A549 (cell line): ENCODE results near the gene NPHS1. TPM values are rescaled to one million over a fixed set of nuclear protein-coding genes. Genes with fewer than 3 reads are reported as not detected.
A peak's percentile ranks its signal among the peaks of the same experiment; 100 is the strongest.

Experiments used
- ATAC-seq, 2 experiments: fragments of 200-7000 bp in 1 of 2; fragments of >200 bp in 1 of 2; cut with Nextera tagmentation in 1 of 2; cut with Tn5 transposase in 1 of 2; 3 replicates each; pipeline versions ENCODE4 v1.8.0 to v1.9.1; 2018 to 2020; ENCODE audit warnings: mild to moderate bottlenecking in 1 of 2, moderate library complexity in 1 of 2
- CTCF ChIA-PET: fragments of 300-600 bp; sonication (Branson Sonifier 250); formaldehyde crosslinking; extraction: SDS; loops from one replicate; lab custom pipeline; 2021; ENCODE audit warnings: antibody characterized with exemption, inconsistent platforms; lab: Yijun Ruan, JAX
- POLR2A ChIA-PET: fragments of 350-600 bp; formaldehyde crosslinking; extraction: SDS; loops from one replicate; lab custom pipeline; 2021; ENCODE audit warnings: antibody characterized with exemption, inconsistent platforms; lab: Yijun Ruan, JAX
- DNase-seq, 2 experiments: peaks; one replicate each; pipeline versions ENCODE4 v3.0.0 to v3.0.0-alpha.2; 2011 to 2016; ENCODE audit warnings: low read depth in 1 of 2, low spot score in 1 of 2
- FAIRE-seq: peaks from 2 replicates; lab custom pipeline; 2011; peaks lifted over from hg19 to GRCh38; lab: Jason Lieb, UNC
- H3K27ac ChIP-seq, 2 experiments: fragments of >200 bp; sonication (Bioruptor Twin); formaldehyde crosslinking; 3 replicates each; pipeline ENCODE4 v1.5.1; 2016 to 2017
- H3K4me1 ChIP-seq: fragments of >200 bp; sonication (Bioruptor Twin); formaldehyde crosslinking; 3 replicates; pipeline ENCODE4 v1.6.1; 2016
- H3K4me2 ChIP-seq: fragments of >200 bp; sonication (Bioruptor Twin); formaldehyde crosslinking; 3 replicates; pipeline ENCODE4 v1.6.1; 2016
- H3K4me3 ChIP-seq: fragments of >200 bp; sonication (Bioruptor Twin); formaldehyde crosslinking; 3 replicates; pipeline ENCODE4 v1.5.1; 2016
- H3K9me3 ChIP-seq: fragments of >200 bp; sonication (Bioruptor Twin); formaldehyde crosslinking; 3 replicates; pipeline ENCODE4 v1.6.1; 2016
- CBX2 ChIP-seq: fragments of 200-600 bp; sonication (generic); IDR thresholded peaks from 2 replicates; pipeline ENCODE4 v1.6.1; 2016; ENCODE audit warnings: low read depth, mild to moderate bottlenecking, borderline replicate concordance
- CEBPB ChIP-seq, 2 experiments: fragments of >200 bp in 1 of 2; sonication (Bioruptor Twin) in 1 of 2; formaldehyde crosslinking in 1 of 2; IDR thresholded peaks; 2 replicates each; pipeline ENCODE4 v1.6.1; 2012 to 2016
- CHD2 ChIP-seq: fragments of 150-350 bp; IDR thresholded peaks from 2 replicates; pipeline ENCODE4 v1.6.1; 2014; ENCODE audit warnings: low read length; ENCODE audit not compliant: partially characterized antibody
- CHD4 ChIP-seq: fragments of 200-600 bp; sonication (generic); IDR thresholded peaks from 2 replicates; pipeline ENCODE4 v1.6.1; 2016; ENCODE audit warnings: antibody characterized with exemption, mild to moderate bottlenecking, borderline replicate concordance
- FOSB ChIP-seq: fragments of 250-450 bp; sonication (Bioruptor Pico); IDR thresholded peaks from 2 replicates; pipeline ENCODE4 v1.5.0; 2020; ENCODE audit warnings: mild to moderate bottlenecking, moderate library complexity
- FOXS1 ChIP-seq: fragments of 250-450 bp; sonication (Bioruptor Pico); IDR thresholded peaks from 2 replicates; pipeline ENCODE4 v1.5.0; 2020; ENCODE audit warnings: mild to moderate bottlenecking, moderate library complexity
- JUN ChIP-seq, 2 experiments: fragments of >200 bp; sonication (Bioruptor Twin); formaldehyde crosslinking; IDR thresholded peaks; 2 replicates in 1 of 2; 3 replicates in 1 of 2; pipeline ENCODE4 v1.6.1; 2016 to 2017
- JUNB ChIP-seq: fragments of >200 bp; sonication (Bioruptor Twin); formaldehyde crosslinking; IDR thresholded peaks from 2 replicates; pipeline ENCODE4 v1.6.1; 2016
- KDM5A ChIP-seq: fragments of 200-600 bp; sonication (generic); IDR thresholded peaks from 2 replicates; pipeline ENCODE4 v1.6.1; 2016; ENCODE audit warnings: antibody characterized with exemption, mild to moderate bottlenecking
- NPAS2 ChIP-seq: fragments of 250-450 bp; sonication (Bioruptor Pico); IDR thresholded peaks from 2 replicates; pipeline ENCODE4 v1.8.0; 2022; ENCODE audit warnings: mild to moderate bottlenecking, moderate library complexity, borderline replicate concordance
- NR3C1 ChIP-seq: fragments of >200 bp; sonication (Bioruptor Twin); formaldehyde crosslinking; IDR thresholded peaks from 3 replicates; pipeline ENCODE4 v1.6.1; 2017
- RFX5 ChIP-seq: fragments of 450-650 bp; IDR thresholded peaks from 2 replicates; pipeline ENCODE4 v1.7.1; 2014; ENCODE audit warnings: antibody characterized with exemption, mild to moderate bottlenecking, moderate library complexity
- RNF2 ChIP-seq: fragments of 200-600 bp; sonication (generic); IDR thresholded peaks from 2 replicates; pipeline ENCODE4 v1.6.1; 2016; ENCODE audit warnings: low read depth, mild to moderate bottlenecking, antibody characterized with exemption, moderate library complexity, borderline replicate concordance
- SREBF2 ChIP-seq: fragments of 450-650 bp; IDR thresholded peaks from 2 replicates; pipeline ENCODE4 v1.6.1; 2014; ENCODE audit warnings: mild to moderate bottlenecking, moderate library complexity
- TFCP2L1 ChIP-seq: fragments of 250-450 bp; sonication (Bioruptor Pico); IDR thresholded peaks from 2 replicates; pipeline ENCODE4 v1.5.0; 2021; ENCODE audit warnings: mild to moderate bottlenecking
- WGBS: methylation state at CpG from one replicate; pipeline ENCODE4 v1.1.6; 2017; ENCODE audit errors: missing lambda C conversion rate; 5-methylcytosine and 5-hydroxymethylcytosine counted together
- polyA plus RNA-seq, 4 experiments: library from polyadenylated mRNA; depleted of rRNA in 3 of 4; stranded (reverse); fragments of >200 nt; fragmentation: RNase III in 1 of 4; extraction: RNeasy Plus Mini Kit Qiagen cat#74134 plus additional on column Dnase treatment in 1 of 4; gene quantifications; 2 replicates in 3 of 4; 3 replicates in 1 of 4; pipeline ENCODE4 v1.2.3, GENCODE V29; 2011 to 2017
- TF ChIP-seq, protein P1 (sequence below): fragments of 250-450 bp; sonication (Bioruptor Pico); IDR thresholded peaks from 2 replicates; pipeline ENCODE4 v1.5.0; 2020; ENCODE audit warnings: low read depth, mild to moderate bottlenecking, moderate library complexity
- TF ChIP-seq, protein P2 (sequence below): fragments of 150-350 bp; IDR thresholded peaks from 2 replicates; pipeline ENCODE4 v1.6.1; 2014; ENCODE audit warnings: low read depth, mild to moderate bottlenecking, low read length
- TF ChIP-seq, protein P3 (sequence below): fragments of 250-450 bp; sonication (Bioruptor Pico); IDR thresholded peaks from 2 replicates; pipeline ENCODE4 v1.5.0; 2021; ENCODE audit warnings: mild to moderate bottlenecking, moderate library complexity, borderline replicate concordance
- TF ChIP-seq, protein P4 (sequence below): fragments of 200-600 bp; sonication (generic); IDR thresholded peaks from 2 replicates; pipeline ENCODE4 v1.6.1; 2016; ENCODE audit warnings: antibody characterized with exemption, mild to moderate bottlenecking, moderate library complexity
- TF ChIP-seq, protein P5 (sequence below): fragments of >200 bp; sonication (Bioruptor Twin); formaldehyde crosslinking; IDR thresholded peaks from 3 replicates; pipeline ENCODE4 v1.5.1; 2016
- TF ChIP-seq, protein P6 (sequence below): fragments of 450-650 bp; IDR thresholded peaks from 2 replicates; pipeline ENCODE4 v1.6.1; 2014; ENCODE audit warnings: antibody characterized with exemption

NPHS1 gene
- polyA plus RNA-seq, 2 of the 4 experiments (the other 2 are of a cell fraction) = 0.27 TPM

DNA sequence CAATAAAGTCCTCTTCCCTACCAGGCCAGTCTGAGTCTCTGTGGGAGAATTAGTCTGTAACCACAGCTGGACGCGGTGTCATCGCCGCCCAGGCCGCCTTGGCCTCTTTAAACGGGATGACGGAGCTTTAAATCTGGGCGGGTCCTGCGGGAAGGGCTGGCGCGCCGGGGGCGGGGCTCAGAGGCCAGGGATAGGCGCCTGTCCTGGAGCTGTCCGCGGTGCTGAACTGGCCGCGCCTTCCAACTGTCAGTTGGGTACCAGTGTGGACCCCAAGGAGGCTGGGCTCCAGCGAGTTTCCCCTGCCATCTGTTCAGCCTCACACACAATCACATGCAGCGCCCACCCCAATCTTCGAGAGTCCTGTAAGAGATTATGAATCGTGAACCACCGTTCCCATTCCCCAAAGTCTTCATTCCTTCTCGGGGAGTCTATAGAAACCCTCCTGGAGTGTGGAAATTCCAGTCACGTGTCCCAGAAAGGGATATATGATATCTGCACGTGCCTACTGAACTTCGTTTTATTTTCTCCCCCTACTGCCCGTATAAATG lies 27.5 kb upstream of the NPHS1 start (continued):
- TF ChIP-seq CEBPB (IDR thresholded peaks at IDR 0.05) (no peak), CHD4 (no peak)
- TF ChIP-seq, protein P1, sequence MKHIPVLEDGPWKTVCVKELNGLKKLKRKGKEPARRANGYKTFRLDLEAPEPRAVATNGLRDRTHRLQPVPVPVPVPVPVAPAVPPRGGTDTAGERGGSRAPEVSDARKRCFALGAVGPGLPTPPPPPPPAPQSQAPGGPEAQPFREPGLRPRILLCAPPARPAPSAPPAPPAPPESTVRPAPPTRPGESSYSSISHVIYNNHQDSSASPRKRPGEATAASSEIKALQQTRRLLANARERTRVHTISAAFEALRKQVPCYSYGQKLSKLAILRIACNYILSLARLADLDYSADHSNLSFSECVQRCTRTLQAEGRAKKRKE (CRISPR knock-in tag) = peak; percentile 91; the same call in 1 of the 2 replicates

DNA sequence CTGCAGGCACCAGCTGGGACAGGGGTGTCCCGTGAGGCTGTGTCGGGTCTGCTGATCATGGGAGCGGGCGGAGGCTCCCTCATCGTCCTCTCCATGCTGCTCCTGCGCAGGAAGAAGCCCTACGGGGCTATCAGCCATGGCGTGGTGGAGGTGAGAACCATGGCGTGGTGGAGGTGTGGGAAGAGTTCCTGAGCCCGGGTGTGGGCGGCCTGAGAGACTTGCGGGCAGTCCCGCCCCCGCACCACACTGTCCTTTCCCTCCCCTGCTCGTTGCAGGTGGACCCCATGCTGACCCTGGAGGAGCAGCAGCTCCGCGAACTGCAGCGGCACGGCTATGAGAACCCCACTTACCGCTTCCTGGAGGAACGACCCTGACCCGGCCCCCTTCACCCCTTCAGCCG lies 26.8 kb upstream of the NPHS1 start:
- no peak overlapping the region for H3K4me3 ChIP-seq
- H3K4me2 ChIP-seq = peak overlapping the region; percentile 55; the same call in 1 of the 3 replicates
- CTCF ChIA-PET = interaction anchor here (0.8 to 17.6 kb wide), 8 partner anchors 15 to 330 kb away, joined by 3 to 402 read pairs (median 3); partner anchors contain the start of gene THAP8
- DNase-seq = no peak
- peaks cover 7% of the 10 kb centered on the region for H3K4me1 ChIP-seq
- H3K27ac ChIP-seq = no peak overlapping the region
- no peak for ATAC-seq
- H3K9me3 ChIP-seq = no peaks in the 10 kb centered on the region
- no peak for TF ChIP-seq JUNB
- no peak for TF ChIP-seq CBX2
- no peak for TF ChIP-seq RFX5
- TF ChIP-seq KDM5A = no peak
- TF ChIP-seq, protein P2, sequence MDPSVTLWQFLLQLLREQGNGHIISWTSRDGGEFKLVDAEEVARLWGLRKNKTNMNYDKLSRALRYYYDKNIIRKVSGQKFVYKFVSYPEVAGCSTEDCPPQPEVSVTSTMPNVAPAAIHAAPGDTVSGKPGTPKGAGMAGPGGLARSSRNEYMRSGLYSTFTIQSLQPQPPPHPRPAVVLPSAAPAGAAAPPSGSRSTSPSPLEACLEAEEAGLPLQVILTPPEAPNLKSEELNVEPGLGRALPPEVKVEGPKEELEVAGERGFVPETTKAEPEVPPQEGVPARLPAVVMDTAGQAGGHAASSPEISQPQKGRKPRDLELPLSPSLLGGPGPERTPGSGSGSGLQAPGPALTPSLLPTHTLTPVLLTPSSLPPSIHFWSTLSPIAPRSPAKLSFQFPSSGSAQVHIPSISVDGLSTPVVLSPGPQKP = no peak
- no peak for TF ChIP-seq SREBF2
- no peak for TF ChIP-seq NR3C1
- TF ChIP-seq TFCP2L1 (CRISPR knock-in tag) = no peak
- no peak for TF ChIP-seq JUN (IDR thresholded peaks at IDR 0.05)
- TF ChIP-seq, protein P3, sequence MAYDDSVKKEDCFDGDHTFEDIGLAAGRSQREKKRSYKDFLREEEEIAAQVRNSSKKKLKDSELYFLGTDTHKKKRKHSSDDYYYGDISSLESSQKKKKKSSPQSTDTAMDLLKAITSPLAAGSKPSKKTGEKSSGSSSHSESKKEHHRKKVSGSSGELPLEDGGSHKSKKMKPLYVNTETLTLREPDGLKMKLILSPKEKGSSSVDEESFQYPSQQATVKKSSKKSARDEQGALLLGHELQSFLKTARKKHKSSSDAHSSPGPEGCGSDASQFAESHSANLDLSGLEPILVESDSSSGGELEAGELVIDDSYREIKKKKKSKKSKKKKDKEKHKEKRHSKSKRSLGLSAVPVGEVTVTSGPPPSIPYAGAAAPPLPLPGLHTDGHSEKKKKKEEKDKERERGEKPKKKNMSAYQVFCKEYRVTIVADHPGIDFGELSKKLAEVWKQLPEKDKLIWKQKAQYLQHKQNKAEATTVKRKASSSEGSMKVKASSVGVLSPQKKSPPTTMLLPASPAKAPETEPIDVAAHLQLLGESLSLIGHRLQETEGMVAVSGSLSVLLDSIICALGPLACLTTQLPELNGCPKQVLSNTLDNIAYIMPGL (CRISPR knock-in tag) = no peak
- no peak for TF ChIP-seq FOXS1 (CRISPR knock-in tag)
- TF ChIP-seq, protein P4, sequence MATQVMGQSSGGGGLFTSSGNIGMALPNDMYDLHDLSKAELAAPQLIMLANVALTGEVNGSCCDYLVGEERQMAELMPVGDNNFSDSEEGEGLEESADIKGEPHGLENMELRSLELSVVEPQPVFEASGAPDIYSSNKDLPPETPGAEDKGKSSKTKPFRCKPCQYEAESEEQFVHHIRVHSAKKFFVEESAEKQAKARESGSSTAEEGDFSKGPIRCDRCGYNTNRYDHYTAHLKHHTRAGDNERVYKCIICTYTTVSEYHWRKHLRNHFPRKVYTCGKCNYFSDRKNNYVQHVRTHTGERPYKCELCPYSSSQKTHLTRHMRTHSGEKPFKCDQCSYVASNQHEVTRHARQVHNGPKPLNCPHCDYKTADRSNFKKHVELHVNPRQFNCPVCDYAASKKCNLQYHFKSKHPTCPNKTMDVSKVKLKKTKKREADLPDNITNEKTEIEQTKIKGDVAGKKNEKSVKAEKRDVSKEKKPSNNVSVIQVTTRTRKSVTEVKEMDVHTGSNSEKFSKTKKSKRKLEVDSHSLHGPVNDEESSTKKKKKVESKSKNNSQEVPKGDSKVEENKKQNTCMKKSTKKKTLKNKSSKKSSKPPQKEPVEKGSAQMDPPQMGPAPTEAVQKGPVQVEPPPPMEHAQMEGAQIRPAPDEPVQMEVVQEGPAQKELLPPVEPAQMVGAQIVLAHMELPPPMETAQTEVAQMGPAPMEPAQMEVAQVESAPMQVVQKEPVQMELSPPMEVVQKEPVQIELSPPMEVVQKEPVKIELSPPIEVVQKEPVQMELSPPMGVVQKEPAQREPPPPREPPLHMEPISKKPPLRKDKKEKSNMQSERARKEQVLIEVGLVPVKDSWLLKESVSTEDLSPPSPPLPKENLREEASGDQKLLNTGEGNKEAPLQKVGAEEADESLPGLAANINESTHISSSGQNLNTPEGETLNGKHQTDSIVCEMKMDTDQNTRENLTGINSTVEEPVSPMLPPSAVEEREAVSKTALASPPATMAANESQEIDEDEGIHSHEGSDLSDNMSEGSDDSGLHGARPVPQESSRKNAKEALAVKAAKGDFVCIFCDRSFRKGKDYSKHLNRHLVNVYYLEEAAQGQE = no peak
- no peak for TF ChIP-seq NPAS2 (CRISPR knock-in tag)
- TF ChIP-seq, protein P1 (CRISPR knock-in tag) = no peak
- no peak for TF ChIP-seq RNF2
- no peak for TF ChIP-seq FOSB (CRISPR knock-in tag)
- TF ChIP-seq, protein P5, sequence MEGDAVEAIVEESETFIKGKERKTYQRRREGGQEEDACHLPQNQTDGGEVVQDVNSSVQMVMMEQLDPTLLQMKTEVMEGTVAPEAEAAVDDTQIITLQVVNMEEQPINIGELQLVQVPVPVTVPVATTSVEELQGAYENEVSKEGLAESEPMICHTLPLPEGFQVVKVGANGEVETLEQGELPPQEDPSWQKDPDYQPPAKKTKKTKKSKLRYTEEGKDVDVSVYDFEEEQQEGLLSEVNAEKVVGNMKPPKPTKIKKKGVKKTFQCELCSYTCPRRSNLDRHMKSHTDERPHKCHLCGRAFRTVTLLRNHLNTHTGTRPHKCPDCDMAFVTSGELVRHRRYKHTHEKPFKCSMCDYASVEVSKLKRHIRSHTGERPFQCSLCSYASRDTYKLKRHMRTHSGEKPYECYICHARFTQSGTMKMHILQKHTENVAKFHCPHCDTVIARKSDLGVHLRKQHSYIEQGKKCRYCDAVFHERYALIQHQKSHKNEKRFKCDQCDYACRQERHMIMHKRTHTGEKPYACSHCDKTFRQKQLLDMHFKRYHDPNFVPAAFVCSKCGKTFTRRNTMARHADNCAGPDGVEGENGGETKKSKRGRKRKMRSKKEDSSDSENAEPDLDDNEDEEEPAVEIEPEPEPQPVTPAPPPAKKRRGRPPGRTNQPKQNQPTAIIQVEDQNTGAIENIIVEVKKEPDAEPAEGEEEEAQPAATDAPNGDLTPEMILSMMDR = no peak
- TF ChIP-seq, protein P6, sequence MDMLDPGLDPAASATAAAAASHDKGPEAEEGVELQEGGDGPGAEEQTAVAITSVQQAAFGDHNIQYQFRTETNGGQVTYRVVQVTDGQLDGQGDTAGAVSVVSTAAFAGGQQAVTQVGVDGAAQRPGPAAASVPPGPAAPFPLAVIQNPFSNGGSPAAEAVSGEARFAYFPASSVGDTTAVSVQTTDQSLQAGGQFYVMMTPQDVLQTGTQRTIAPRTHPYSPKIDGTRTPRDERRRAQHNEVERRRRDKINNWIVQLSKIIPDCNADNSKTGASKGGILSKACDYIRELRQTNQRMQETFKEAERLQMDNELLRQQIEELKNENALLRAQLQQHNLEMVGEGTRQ = no peak
- no peak for TF ChIP-seq CHD2
- FAIRE-seq = no peak
- WGBS = 72% methylated on average over 23 of the region's 23 CpGs
- POLR2A ChIA-PET = interaction anchor here (0.9 to 1.1 kb wide), 4 partner anchors 9 to 131 kb away, joined by 3 to 12 read pairs (median 5); partner anchors contain the start of gene LIN37
